Measurements from ENCODE around the gene HDAC4. TPM values are rescaled to one million over a fixed set of nuclear protein-coding genes. Genes with fewer than 3 reads are reported as not detected.

Gene HDAC4
- total RNA-seq, 1 donor from 2014 or later: 39.0 TPM

DNA sequence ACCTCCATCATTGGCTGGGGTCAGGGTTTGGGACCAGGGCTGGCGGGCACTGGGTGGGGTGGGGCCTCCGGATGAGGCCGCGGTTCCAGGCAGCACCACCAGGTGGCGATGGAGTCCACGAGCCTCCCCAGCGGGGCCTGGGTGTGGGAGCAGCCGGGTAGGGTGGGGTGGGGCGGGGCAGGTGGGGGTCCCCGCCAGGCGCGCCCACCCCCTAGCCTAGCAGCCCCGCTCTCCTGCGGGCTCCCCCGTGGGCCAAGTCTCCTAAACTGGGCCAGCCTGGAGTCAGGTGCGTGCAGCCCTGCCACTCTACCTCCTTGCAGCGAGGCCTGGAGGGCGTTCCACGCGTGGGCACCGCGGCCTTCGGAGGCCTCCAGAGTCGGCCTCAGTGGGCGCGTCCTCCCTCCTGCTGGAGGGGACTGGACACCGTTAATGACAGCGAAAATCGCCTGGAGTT is 365.4 kb downstream of the HDAC4 start:
- Mint-ChIP-seq H3K27me3 (peaks cover 18% of the 10 kb centered on the region), H3K9me3 (no peaks in the 10 kb centered on the region), H3K4me3 (no peak overlapping the region), H3K4me1 (ENCODE audit: unreplicated experiment) (no peaks in the 10 kb centered on the region), H3K36me3 (no peaks in the 10 kb centered on the region), H3K27ac (no peak overlapping the region)
- DNase-seq (ENCODE audit: extremely low spot score, unreplicated experiment): no peak
- TF ChIP-seq, protein P1, sequence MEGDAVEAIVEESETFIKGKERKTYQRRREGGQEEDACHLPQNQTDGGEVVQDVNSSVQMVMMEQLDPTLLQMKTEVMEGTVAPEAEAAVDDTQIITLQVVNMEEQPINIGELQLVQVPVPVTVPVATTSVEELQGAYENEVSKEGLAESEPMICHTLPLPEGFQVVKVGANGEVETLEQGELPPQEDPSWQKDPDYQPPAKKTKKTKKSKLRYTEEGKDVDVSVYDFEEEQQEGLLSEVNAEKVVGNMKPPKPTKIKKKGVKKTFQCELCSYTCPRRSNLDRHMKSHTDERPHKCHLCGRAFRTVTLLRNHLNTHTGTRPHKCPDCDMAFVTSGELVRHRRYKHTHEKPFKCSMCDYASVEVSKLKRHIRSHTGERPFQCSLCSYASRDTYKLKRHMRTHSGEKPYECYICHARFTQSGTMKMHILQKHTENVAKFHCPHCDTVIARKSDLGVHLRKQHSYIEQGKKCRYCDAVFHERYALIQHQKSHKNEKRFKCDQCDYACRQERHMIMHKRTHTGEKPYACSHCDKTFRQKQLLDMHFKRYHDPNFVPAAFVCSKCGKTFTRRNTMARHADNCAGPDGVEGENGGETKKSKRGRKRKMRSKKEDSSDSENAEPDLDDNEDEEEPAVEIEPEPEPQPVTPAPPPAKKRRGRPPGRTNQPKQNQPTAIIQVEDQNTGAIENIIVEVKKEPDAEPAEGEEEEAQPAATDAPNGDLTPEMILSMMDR (conservative IDR thresholded peaks at IDR 0.05): peak; percentile 87

DNA sequence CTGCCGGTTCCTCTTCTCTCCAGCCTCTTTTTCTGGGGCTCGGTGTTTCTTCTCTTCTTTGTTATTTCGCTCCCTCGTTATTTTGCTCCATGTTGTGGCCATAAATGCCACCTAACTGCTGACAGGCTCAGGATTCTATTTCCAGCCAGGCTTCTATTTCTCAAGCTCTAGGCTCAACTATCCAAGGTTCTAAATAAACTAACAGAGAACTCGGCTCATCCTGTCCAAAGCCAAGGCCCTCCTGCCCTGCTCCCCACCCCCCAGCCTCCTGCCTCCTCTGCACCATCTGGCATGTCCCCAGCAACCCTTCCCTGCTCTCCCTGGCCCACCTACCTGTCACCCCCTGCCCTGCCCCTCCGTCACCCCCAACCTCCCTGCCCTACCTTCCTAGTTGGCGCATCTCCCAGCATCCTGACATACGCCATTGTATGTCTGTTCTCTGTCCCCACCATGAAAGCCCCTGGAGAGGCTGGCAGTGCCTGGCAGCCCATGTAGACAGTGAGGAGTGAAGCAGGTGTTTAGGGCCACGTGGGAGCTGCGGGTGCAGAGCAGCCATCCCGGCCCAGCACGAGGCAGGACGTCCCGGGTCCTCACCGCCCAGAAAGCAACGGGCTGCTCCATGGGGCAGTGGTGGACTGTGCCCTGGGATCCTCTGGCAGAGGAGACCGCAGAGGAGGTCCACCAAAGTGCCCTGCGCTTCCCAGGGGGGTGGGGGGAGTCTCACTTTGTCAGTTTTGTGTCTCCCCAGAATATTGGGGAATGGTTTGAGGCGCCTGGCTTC is 366.1 kb downstream of the HDAC4 start:
- peaks cover 22% of the 10 kb centered on the region for H3K27me3 Mint-ChIP-seq
- no peak overlapping the region for H3K4me3 Mint-ChIP-seq
- TF ChIP-seq, protein P1 (conservative IDR thresholded peaks at IDR 0.05): no peak
- no peaks in the 10 kb centered on the region for H3K9me3 Mint-ChIP-seq
- no peak overlapping the region for H3K27ac Mint-ChIP-seq
- no peaks in the 10 kb centered on the region for H3K36me3 Mint-ChIP-seq
- no peak for DNase-seq (ENCODE audit: extremely low spot score, unreplicated experiment)
- no peaks in the 10 kb centered on the region for H3K4me1 Mint-ChIP-seq (ENCODE audit: unreplicated experiment)

DNA sequence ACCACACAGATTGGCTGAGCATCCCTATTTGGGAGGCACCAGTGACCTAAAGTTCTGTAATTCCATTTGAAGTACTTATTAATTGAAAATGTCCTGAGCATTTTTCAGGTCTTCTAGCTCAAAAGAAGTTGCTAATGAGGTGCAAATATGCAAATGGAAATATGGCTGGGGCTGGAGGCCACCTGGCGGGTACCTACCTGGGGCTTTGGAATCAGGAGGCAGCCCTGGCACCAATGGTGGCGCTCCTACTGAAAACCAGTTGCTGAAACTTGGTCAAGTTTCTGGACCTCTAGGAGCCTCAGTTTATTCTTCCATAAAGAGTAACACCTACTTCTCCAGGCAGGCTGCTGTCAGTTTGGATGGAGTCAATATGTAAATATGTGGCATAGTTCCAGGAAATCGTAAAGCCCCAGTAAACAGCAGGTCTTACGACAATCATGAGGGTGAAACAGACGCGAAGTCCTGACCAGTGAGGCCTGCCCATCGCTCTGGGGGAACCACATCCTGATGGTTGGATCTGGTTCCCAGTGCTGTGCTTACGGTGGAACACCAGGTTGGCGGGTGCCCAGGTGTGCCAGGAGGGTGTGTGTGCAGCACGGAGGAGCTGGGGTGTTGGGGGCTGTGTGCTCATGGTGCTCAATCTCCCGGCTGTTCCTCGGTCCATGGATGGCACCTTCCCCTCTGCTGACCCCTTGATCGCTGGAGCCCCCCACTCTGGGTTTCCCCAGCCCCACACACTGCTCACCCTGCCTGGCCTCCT is 366.8 kb downstream of the HDAC4 start:
- no peak overlapping the region for H3K27ac Mint-ChIP-seq
- DNase-seq (ENCODE audit: extremely low spot score, unreplicated experiment): no peak
- H3K9me3 Mint-ChIP-seq: no peaks in the 10 kb centered on the region
- H3K4me1 Mint-ChIP-seq (ENCODE audit: unreplicated experiment): no peaks in the 10 kb centered on the region
- H3K4me3 Mint-ChIP-seq: no peak overlapping the region
- no peaks in the 10 kb centered on the region for H3K36me3 Mint-ChIP-seq
- TF ChIP-seq, protein P1 (conservative IDR thresholded peaks at IDR 0.05): no peak
- peaks cover 22% of the 10 kb centered on the region for H3K27me3 Mint-ChIP-seq

DNA sequence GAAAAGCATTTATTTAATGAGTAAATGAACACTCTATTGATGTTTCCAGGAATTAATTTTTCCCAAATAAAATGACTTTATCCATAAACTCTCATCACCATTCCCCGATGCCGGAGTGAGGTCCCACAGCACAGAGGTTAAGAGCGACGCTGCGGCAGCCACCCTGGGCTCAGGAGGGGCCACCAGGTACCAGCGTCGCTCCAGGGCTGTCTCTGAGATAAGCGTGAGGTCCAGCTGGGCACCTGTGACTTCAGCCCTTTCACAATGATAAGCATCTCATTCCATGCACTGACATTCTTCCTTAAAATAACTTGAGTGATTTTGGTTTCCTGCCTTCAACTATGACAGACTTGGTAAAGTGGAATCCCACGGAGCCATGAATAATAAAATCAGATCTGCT is 370.9 kb downstream of the HDAC4 start:
- no peak overlapping the region for H3K27ac Mint-ChIP-seq
- H3K4me3 Mint-ChIP-seq: no peak overlapping the region
- H3K36me3 Mint-ChIP-seq: no peaks in the 10 kb centered on the region
- H3K4me1 Mint-ChIP-seq (ENCODE audit: unreplicated experiment): peaks cover 8% of the 10 kb centered on the region
- peaks cover 27% of the 10 kb centered on the region for H3K27me3 Mint-ChIP-seq
- TF ChIP-seq, protein P1 (conservative IDR thresholded peaks at IDR 0.05): no peak
- no peak for DNase-seq (ENCODE audit: extremely low spot score, unreplicated experiment)
- no peaks in the 10 kb centered on the region for H3K9me3 Mint-ChIP-seq

DNA sequence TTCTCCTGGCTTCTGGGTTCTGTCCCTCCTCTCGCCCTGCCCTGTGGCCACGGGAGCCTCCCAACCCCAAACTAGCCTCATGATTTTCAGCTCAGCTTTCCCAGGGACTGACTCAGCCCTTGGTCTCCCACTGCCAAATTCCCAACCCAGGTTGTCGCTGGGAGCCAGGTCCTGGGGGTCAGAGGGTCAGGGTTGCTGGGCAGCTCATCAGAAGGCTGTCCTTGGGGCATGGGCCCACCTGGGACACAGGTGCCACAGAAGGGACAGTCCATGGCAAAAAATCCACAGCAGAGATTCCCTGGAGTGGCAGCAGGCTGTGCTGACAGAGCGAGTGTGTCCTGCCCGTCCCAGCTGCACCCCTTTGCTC is 372.6 kb downstream of the HDAC4 start:
- TF ChIP-seq, protein P1 (conservative IDR thresholded peaks at IDR 0.05): no peak
- H3K27me3 Mint-ChIP-seq: peaks cover 27% of the 10 kb centered on the region
- peaks cover 10% of the 10 kb centered on the region for H3K4me1 Mint-ChIP-seq (ENCODE audit: unreplicated experiment)
- no peak overlapping the region for H3K4me3 Mint-ChIP-seq
- H3K36me3 Mint-ChIP-seq: no peaks in the 10 kb centered on the region
- no peak for DNase-seq (ENCODE audit: extremely low spot score, unreplicated experiment)
- no peaks in the 10 kb centered on the region for H3K9me3 Mint-ChIP-seq
- no peak overlapping the region for H3K27ac Mint-ChIP-seq

All from type B pancreatic cell (in vitro differentiated cells).